HepG2 (cell line): ENCODE data around the gene SIRT1. TPM values are rescaled to one million over a fixed set of nuclear protein-coding genes. Genes with fewer than 3 reads are reported as not detected.

Experiments
- ARNT2 ChIP-seq: sonication (generic); formaldehyde crosslinking; IDR thresholded peaks from 2 replicates; pipeline ENCODE4 v1.8.0; 2022; ENCODE audit warnings: mild to moderate bottlenecking, low read depth, missing genetic modification reagents, moderate library complexity
- CEBPZ ChIP-seq: IDR thresholded peaks from 2 replicates; pipeline ENCODE4 v1.6.1; 2012; ENCODE audit warnings: low read length, improper control_type of control experiment
- DRAP1 ChIP-seq: IDR thresholded peaks from 2 replicates; pipeline ENCODE4 v1.6.1; 2016; ENCODE audit warnings: missing genetic modification reagents, missing compliant biosample characterization
- ERF ChIP-seq: IDR thresholded peaks from 2 replicates; pipeline ENCODE4 v1.6.1; 2018; ENCODE audit warnings: missing biosample characterization, missing genetic modification reagents
- FOXA3 ChIP-seq: IDR thresholded peaks from 2 replicates; pipeline ENCODE4 v1.6.1; 2016; ENCODE audit warnings: missing genetic modification reagents, missing compliant biosample characterization
- MEIS2 ChIP-seq: sonication (generic); formaldehyde crosslinking; IDR thresholded peaks from 2 replicates; pipeline ENCODE4 v1.9.0; 2021; ENCODE audit warnings: mild to moderate bottlenecking, missing genetic modification reagents
- NR1H2 ChIP-seq: sonication (generic); formaldehyde crosslinking; IDR thresholded peaks from 2 replicates; pipeline ENCODE4 v1.8.1; 2022; ENCODE audit warnings: low read depth, missing genetic modification reagents, borderline replicate concordance
- SP2 ChIP-seq: sonication (generic); formaldehyde crosslinking; IDR thresholded peaks from 2 replicates; pipeline ENCODE4 v1.5.1; 2020; ENCODE audit warnings: mild to moderate bottlenecking, missing genetic modification reagents
- SRSF4 ChIP-seq: fragments of 200-400 bp; formaldehyde crosslinking; IDR thresholded peaks from one replicate; pipeline ENCODE4 v1.6.1; 2018; ENCODE audit warnings: mild to moderate bottlenecking, low read depth, low read length, moderate library complexity; ENCODE audit not compliant: poor library complexity, severe bottlenecking
- UBTF ChIP-seq: sonication (generic); formaldehyde crosslinking; IDR thresholded peaks from 2 replicates; pipeline ENCODE4 v1.4.0; 2020; ENCODE audit warnings: mild to moderate bottlenecking, missing genetic modification reagents
- ZFP91 ChIP-seq: sonication (generic); formaldehyde crosslinking; IDR thresholded peaks from 2 replicates; pipeline ENCODE4 v1.9.0; 2022; ENCODE audit warnings: missing genetic modification reagents, mild to moderate bottlenecking, borderline replicate concordance
- ZFY ChIP-seq: sonication (generic); formaldehyde crosslinking; IDR thresholded peaks from 2 replicates; pipeline ENCODE4 v1.4.0; 2020; ENCODE audit warnings: missing genetic modification reagents
- ZNF124 ChIP-seq: sonication (generic); formaldehyde crosslinking; IDR thresholded peaks from 2 replicates; pipeline ENCODE4 v1.4.0; 2020; ENCODE audit warnings: missing genetic modification reagents
- ZNF17 ChIP-seq: sonication (generic); formaldehyde crosslinking; IDR thresholded peaks from 2 replicates; pipeline ENCODE4 v1.5.0; 2020; ENCODE audit warnings: mild to moderate bottlenecking, missing genetic modification reagents
- ZNF335 ChIP-seq: sonication (generic); formaldehyde crosslinking; IDR thresholded peaks from 2 replicates; pipeline ENCODE4 v1.4.0; 2020; ENCODE audit warnings: missing genetic modification reagents
- ZNF337 ChIP-seq: sonication (generic); formaldehyde crosslinking; IDR thresholded peaks from 2 replicates; pipeline ENCODE4 v1.5.1; 2020; ENCODE audit warnings: missing genetic modification reagents, low read depth, mild to moderate bottlenecking, borderline replicate concordance
- ZNF414 ChIP-seq: sonication (generic); formaldehyde crosslinking; IDR thresholded peaks from 2 replicates; pipeline ENCODE4 v1.5.0; 2020; ENCODE audit warnings: missing genetic modification reagents
- ZNF460 ChIP-seq: sonication (generic); formaldehyde crosslinking; IDR thresholded peaks from 2 replicates; pipeline ENCODE4 v1.5.1; 2020; ENCODE audit warnings: missing genetic modification reagents, mild to moderate bottlenecking, borderline replicate concordance
- ZNF710 ChIP-seq: sonication (generic); formaldehyde crosslinking; IDR thresholded peaks from 2 replicates; pipeline ENCODE4 v1.5.0; 2020; ENCODE audit warnings: mild to moderate bottlenecking, missing genetic modification reagents, borderline replicate concordance
- polyA plus RNA-seq, 8 experiments: library from polyadenylated mRNA; depleted of rRNA in 3 of 8; stranded (reverse) in 7 of 8; unstranded in 1 of 8; fragments of >200 nt; fragmentation: Illumina TruSeq in 4 of 8; extraction: Trizol in 4 of 8; gene quantifications; 2 replicates each; pipeline versions ENCODE4 v1.2.1 to v1.2.3, GENCODE V29; 2011 to 2016; ENCODE audit warnings: low read depth in 4 of 8, missing spikeins in 1 of 8, mixed read lengths in 1 of 8; ENCODE audit not compliant: insufficient read depth in 1 of 8
- total RNA-seq, 5 experiments: library from RNA; depleted of rRNA; stranded (reverse); fragments of >200 nt; fragmentation: Illumina TruSeq; extraction: Trizol; gene quantifications; 2 replicates each; pipeline ENCODE4 v1.2.3, GENCODE V29; 2016; ENCODE audit warnings: low read depth in 1 of 5

The SIRT1 gene
- total and polyA plus RNA-seq, 2 of the 13 experiments (the other 11 are each of a cell fraction or from before 2014, with no cell fraction given) = 9.4 to 10.2 TPM

- TF ChIP-seq CEBPZ = no peak
- TF ChIP-seq ZNF124 (CRISPR knock-in tag) = peak; percentile 61; the same call in 1 of the 2 replicates
- peak; percentile 59; the same call in 1 of the 2 replicates for TF ChIP-seq MEIS2 (CRISPR knock-in tag)
- no peak for TF ChIP-seq ZNF17 (CRISPR knock-in tag)
- TF ChIP-seq DRAP1 (CRISPR knock-in tag) = peak; percentile 96
- no peak for TF ChIP-seq SRSF4
- TF ChIP-seq SP2 (CRISPR knock-in tag) = no peak
- peak; percentile 88 for TF ChIP-seq ARNT2 (CRISPR knock-in tag)
- peak; percentile 88 for TF ChIP-seq ZFP91 (CRISPR knock-in tag)
- peak; percentile 87 for TF ChIP-seq ZFY (CRISPR knock-in tag)
- TF ChIP-seq ZNF710 (CRISPR knock-in tag) = peak; percentile 70; the same call in 1 of the 2 replicates
- TF ChIP-seq UBTF (CRISPR knock-in tag) = peak; percentile 79
- peak; percentile 64; the same call in 1 of the 2 replicates for TF ChIP-seq ZNF414 (CRISPR knock-in tag)
- TF ChIP-seq FOXA3 (CRISPR knock-in tag) = peak; percentile 68
- TF ChIP-seq ZNF460 = no peak; the same call in 1 of the 2 replicates
- TF ChIP-seq NR1H2 = no peak
- TF ChIP-seq ZNF335 (CRISPR knock-in tag) = 0 out of 2 replicates have a peak, but pooled peaks have one; percentile 41
- peak; percentile 88 for TF ChIP-seq ERF (CRISPR knock-in tag)
- peak; percentile 80; the same call in 1 of the 2 replicates for TF ChIP-seq ZNF337 (CRISPR knock-in tag)
These were observed at the start of gene SIRT1 (continued) for GRCh38 chr10:67884313-67884841.
